Glutamatergic neuron (in vitro differentiated cells): Measurements from ENCODE around the gene FAM90A1. TPM values are rescaled to one million over a fixed set of nuclear protein-coding genes. Genes with fewer than 3 reads are reported as not detected.
"Not testable (repeated sequence)": the region's sequence is repeated elsewhere in the genome, so short reads cannot be mapped to it uniquely, and the experiment has no call there.

ENCODE experiments used
- DNase-seq: peaks from one replicate; pipeline ENCODE4 v3.0.0; 2022
- H3K27ac Mint-ChIP-seq: one replicate; pipeline ENCODE4 v1.8.0; 2020; ENCODE audit warnings: mild to moderate bottlenecking, mixed read lengths, inconsistent platforms; ENCODE audit not compliant: unreplicated experiment
- H3K27me3 Mint-ChIP-seq: one replicate; pipeline ENCODE4 v1.8.0; 2020; ENCODE audit warnings: mild to moderate bottlenecking, moderate library complexity, mixed read lengths, inconsistent platforms; ENCODE audit not compliant: unreplicated experiment
- H3K36me3 Mint-ChIP-seq: one replicate; pipeline ENCODE4 v1.8.0; 2020; ENCODE audit warnings: mild to moderate bottlenecking, mixed read lengths, inconsistent platforms; ENCODE audit not compliant: unreplicated experiment
- H3K4me1 Mint-ChIP-seq: one replicate; pipeline ENCODE4 v1.8.0; 2020; ENCODE audit warnings: mild to moderate bottlenecking, low read depth, mixed read lengths, inconsistent platforms; ENCODE audit not compliant: unreplicated experiment
- H3K4me3 Mint-ChIP-seq: one replicate; pipeline ENCODE4 v1.8.0; 2020; ENCODE audit warnings: mild to moderate bottlenecking, mixed read lengths, inconsistent platforms; ENCODE audit not compliant: unreplicated experiment
- H3K9me3 Mint-ChIP-seq: one replicate; pipeline ENCODE4 v1.8.0; 2020; ENCODE audit warnings: mild to moderate bottlenecking, moderate library complexity, mixed read lengths, inconsistent platforms; ENCODE audit not compliant: unreplicated experiment
- total RNA-seq: library from RNA; stranded (reverse); fragmentation: NEBNext Ultra II Directional; extraction: Animal tissue kit (Norgen Biotek cat#: 25700); gene quantifications from one replicate; pipeline ENCODE4 v1.2.1, GENCODE V29; 2021; ENCODE audit not compliant: unreplicated experiment
- TF ChIP-seq, protein P1 (sequence below): fragments of 200-600 bp; sonication (generic); IDR thresholded peaks from one replicate; pipeline ENCODE4 v1.5.0; 2021; ENCODE audit not compliant: partially characterized antibody, unreplicated experiment

The FAM90A1 gene
- total RNA-seq, 1 donor from 2014 or later: 0.54 TPM

DNA sequence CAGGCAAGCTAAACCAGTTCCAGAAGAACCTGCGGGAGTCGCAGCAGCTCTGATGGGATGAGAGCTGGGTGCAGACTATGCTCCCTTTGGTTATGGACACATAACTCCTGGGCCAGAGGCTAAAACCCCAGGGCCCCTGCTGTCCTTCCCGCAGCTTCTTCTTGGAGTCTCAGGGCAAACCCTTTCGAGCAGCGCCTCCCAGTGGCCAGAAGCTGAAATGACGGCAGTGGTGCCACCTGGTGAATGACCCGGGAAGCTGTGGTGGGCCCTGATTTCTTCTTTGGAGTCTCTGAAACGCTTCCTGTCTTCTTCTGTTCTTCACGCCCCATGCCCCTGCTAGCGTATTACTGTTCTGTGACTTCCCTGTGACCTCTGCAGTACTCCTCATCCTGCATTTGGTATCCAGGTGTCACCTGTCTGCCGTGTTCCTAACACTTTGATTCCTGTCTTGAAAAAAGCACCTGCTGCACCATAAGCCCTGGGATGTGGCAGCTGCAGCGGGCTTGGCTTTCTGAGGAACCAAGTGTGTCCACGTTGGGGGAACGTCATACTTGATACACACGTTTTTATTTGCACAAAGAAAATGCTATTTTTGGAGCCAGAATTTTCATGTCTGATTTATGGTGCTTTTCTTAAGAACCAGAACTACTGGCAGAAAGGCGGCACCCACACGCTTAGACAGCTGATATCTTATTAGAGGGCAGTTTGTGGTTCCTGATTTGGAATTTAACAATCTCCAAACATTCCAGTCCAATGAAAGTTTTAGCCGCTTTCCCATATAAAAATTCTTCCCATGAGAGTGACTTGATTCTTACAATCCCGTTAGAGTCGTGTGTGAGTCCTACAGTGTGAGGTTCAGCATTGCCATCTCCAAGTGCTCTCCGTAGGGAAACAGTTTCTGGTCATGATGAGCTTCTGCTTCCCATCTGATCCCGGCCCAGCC is 4.5 kb upstream of the FAM90A1 start:
- H3K4me1 Mint-ChIP-seq: not testable (repeated sequence)
- TF ChIP-seq, protein P1, sequence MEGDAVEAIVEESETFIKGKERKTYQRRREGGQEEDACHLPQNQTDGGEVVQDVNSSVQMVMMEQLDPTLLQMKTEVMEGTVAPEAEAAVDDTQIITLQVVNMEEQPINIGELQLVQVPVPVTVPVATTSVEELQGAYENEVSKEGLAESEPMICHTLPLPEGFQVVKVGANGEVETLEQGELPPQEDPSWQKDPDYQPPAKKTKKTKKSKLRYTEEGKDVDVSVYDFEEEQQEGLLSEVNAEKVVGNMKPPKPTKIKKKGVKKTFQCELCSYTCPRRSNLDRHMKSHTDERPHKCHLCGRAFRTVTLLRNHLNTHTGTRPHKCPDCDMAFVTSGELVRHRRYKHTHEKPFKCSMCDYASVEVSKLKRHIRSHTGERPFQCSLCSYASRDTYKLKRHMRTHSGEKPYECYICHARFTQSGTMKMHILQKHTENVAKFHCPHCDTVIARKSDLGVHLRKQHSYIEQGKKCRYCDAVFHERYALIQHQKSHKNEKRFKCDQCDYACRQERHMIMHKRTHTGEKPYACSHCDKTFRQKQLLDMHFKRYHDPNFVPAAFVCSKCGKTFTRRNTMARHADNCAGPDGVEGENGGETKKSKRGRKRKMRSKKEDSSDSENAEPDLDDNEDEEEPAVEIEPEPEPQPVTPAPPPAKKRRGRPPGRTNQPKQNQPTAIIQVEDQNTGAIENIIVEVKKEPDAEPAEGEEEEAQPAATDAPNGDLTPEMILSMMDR: peak; percentile 78

GRCh38 chr12:8231049-8231448 is 3.6 kb upstream of the FAM90A1 start:
- H3K4me3 Mint-ChIP-seq, H3K4me1 Mint-ChIP-seq, H3K9me3 Mint-ChIP-seq, H3K27ac Mint-ChIP-seq, H3K27me3 Mint-ChIP-seq, DNase-seq, H3K36me3 Mint-ChIP-seq: not testable (repeated sequence)

More for the DNA sequence above, 4.5 kb upstream of the FAM90A1 start:
- not testable (repeated sequence) for H3K4me3 Mint-ChIP-seq, H3K36me3 Mint-ChIP-seq, H3K9me3 Mint-ChIP-seq, H3K27me3 Mint-ChIP-seq, H3K27ac Mint-ChIP-seq
- peak; percentile 83 for DNase-seq

DNA sequence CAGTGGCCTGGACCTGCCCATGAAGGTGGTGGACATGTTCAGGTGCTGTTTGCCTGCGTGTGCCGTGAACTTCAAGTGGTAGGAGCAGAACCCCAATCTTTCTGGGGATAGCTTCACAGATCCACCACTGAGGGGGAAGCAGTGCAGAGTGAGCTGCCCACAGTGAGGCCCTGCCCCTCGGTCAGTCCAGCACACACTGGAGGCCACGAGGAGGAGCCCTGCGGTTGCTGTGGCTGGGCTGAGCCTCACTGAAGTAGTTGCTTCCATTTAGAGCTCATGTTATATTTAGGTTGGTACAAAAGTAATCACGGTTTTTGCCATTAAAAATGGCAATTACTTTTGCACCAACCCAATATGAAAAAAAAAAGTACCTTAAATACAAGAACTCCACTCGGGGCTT is 2.1 kb upstream of the FAM90A1 start:
- not testable (repeated sequence) for H3K36me3 Mint-ChIP-seq, H3K9me3 Mint-ChIP-seq, H3K4me1 Mint-ChIP-seq, DNase-seq, H3K4me3 Mint-ChIP-seq, H3K27me3 Mint-ChIP-seq, H3K27ac Mint-ChIP-seq

GRCh38 chr12:8228607-8229006 is 1.2 kb upstream of the FAM90A1 start:
- H3K4me1 Mint-ChIP-seq, DNase-seq, H3K27ac Mint-ChIP-seq, H3K4me3 Mint-ChIP-seq, H3K27me3 Mint-ChIP-seq, H3K9me3 Mint-ChIP-seq, H3K36me3 Mint-ChIP-seq: not testable (repeated sequence)

DNA sequence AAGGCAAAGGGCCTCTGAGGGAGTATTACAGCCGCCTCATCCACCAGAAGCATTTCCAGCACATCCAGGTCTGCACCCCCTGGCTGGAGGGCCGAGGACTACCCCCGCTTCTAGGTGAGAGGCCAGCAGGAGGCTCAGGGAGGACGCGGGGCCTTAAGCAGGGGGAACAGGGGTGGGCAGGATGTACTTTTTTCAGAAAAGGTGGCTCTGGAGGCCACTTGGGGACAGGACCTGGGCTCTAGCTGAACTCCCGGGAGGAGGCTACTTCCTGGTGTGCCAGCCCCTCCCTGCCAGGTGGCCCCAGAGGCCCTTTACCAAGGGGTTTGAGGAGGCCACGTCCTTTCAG is 287 bp upstream of the FAM90A1 start:
- DNase-seq, H3K36me3 Mint-ChIP-seq, H3K4me1 Mint-ChIP-seq, H3K9me3 Mint-ChIP-seq, H3K27me3 Mint-ChIP-seq, H3K4me3 Mint-ChIP-seq, H3K27ac Mint-ChIP-seq: not testable (repeated sequence)

DNA sequence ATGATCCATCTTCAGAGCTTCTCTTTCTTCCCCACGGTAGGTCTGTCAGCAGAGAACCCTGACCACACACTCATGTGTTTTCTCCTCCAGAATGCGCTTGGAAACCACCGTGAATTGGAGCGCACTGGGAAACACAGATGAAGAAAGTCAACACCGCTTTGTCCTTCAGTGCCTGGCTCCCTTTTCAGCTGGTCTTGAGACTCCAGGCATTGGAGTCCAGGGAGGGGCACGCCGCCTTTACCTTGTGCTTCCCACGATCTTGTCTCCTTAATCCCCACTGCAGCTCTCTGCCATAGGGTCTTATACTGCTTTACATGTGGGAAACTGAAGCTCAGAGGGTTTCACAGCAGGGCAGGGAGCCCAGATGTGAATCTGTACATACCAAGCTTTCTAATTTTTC is 1.1 kb downstream of the FAM90A1 start:
- Mint-ChIP-seq H3K9me3 (peaks cover 4% of the 10 kb centered on the region), H3K27me3 (peaks cover 7% of the 10 kb centered on the region), H3K4me3 (no peak overlapping the region), H3K4me1 (no peaks in the 10 kb centered on the region), H3K27ac (no peak overlapping the region), H3K36me3 (peaks cover 8% of the 10 kb centered on the region)
- no peak for DNase-seq
- TF ChIP-seq, protein P1: no peak

DNA sequence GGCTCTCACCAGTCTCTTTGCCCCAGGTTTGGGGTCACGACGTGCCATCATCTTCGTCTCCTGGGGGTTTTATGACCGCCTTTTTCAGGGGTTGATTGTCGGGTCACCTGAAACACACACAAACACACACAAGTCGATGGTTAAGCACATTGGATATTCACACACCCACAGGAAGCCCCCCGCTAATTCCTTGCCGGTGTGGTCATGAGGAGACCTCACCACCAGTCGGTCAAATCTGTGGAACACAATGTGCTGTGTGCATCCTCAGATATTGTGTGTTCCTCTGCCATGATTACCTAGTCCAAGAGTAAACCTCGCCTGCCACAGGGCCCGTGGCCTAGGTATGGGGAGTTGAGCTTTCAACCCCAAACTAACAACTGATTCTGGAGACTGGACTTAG is 2.6 kb downstream of the FAM90A1 start:
- H3K4me1 Mint-ChIP-seq, H3K27me3 Mint-ChIP-seq, DNase-seq, H3K4me3 Mint-ChIP-seq, H3K27ac Mint-ChIP-seq, H3K36me3 Mint-ChIP-seq, H3K9me3 Mint-ChIP-seq: not testable (repeated sequence)

GRCh38 chr12:8223646-8224045 is 3.8 kb downstream of the FAM90A1 start:
- not testable (repeated sequence) for H3K27ac Mint-ChIP-seq

GRCh38 chr12:8222303-8222702 is 5.1 kb downstream of the FAM90A1 start:
- H3K4me3 Mint-ChIP-seq, H3K27me3 Mint-ChIP-seq, H3K36me3 Mint-ChIP-seq, H3K4me1 Mint-ChIP-seq, H3K27ac Mint-ChIP-seq, DNase-seq: not testable (repeated sequence)
- H3K9me3 Mint-ChIP-seq: peaks cover 11% of the 10 kb centered on the region

More at GRCh38 chr12:8223646-8224045, 3.8 kb downstream of the FAM90A1 start:
- H3K36me3 Mint-ChIP-seq, H3K27me3 Mint-ChIP-seq, H3K9me3 Mint-ChIP-seq, H3K4me3 Mint-ChIP-seq, H3K4me1 Mint-ChIP-seq, DNase-seq: not testable (repeated sequence)

DNA sequence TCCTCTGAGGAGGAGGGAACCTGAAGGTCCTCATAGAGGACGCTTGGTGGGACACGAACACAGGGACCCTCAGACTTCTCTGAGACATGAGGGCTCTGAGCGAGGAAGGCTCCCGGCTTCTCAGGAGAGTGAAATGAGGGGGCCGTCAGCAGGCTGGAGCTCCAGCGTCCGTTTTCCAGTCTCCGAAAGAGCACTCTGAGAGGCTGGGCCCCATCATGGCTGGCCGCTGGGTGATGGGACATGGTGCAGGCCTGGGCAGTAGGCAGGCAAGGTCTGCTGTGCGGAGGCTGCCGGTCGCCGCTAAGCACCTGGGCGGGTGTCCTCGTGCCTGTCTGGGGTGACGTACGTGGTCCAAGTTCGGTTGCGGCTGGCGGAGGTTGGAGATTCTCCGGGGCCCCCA is 5.6 kb downstream of the FAM90A1 start:
- H3K36me3 Mint-ChIP-seq, H3K4me3 Mint-ChIP-seq, H3K27me3 Mint-ChIP-seq, H3K27ac Mint-ChIP-seq, H3K4me1 Mint-ChIP-seq, DNase-seq: not testable (repeated sequence)
- peaks cover 11% of the 10 kb centered on the region for H3K9me3 Mint-ChIP-seq
